Spleen (tissue), 11 donors: Measurements from ENCODE around the gene SHISA9. TPM values are rescaled to one million over a fixed set of nuclear protein-coding genes. Genes with fewer than 3 reads are reported as not detected.

Source experiments
- DNase-seq: peaks from one replicate; pipeline ENCODE4 v3.0.0-alpha.2; 2020
- H3K27ac ChIP-seq, 8 donors: fragments of 200-600 bp; sonication (generic) in 7 of 8; 1 replicate in 4 of 8; 2 replicates in 4 of 8; pipeline versions ENCODE4 v1.5.0 to v1.8.0; 2016 to 2021; ENCODE audit warnings: inconsistent platforms in 4 of 8, mild to moderate bottlenecking in 4 of 8, moderate library complexity in 1 of 8
- H3K27me3 ChIP-seq, 7 donors: fragments of 200-600 bp; sonication (generic) in 6 of 7; replicated peaks in 1 of 7; 1 replicate in 4 of 7; 2 replicates in 3 of 7; pipeline versions ENCODE4 v1.5.0 to v1.8.0; 2016 to 2021; ENCODE audit warnings: inconsistent platforms in 3 of 7, mild to moderate bottlenecking in 1 of 7
- H3K36me3 ChIP-seq, 6 donors: fragments of 200-600 bp; sonication (generic) in 5 of 6; 1 replicate in 4 of 6; 2 replicates in 2 of 6; pipeline versions ENCODE4 v1.5.0 to v1.8.0; 2016 to 2021; ENCODE audit warnings: inconsistent platforms in 2 of 6
- H3K4me1 ChIP-seq, 6 donors: fragments of 200-600 bp; sonication (generic) in 5 of 6; 1 replicate in 3 of 6; 2 replicates in 3 of 6; pipeline versions ENCODE4 v1.5.0 to v1.8.0; 2016 to 2021; ENCODE audit warnings: inconsistent platforms in 3 of 6
- H3K4me3 ChIP-seq, 8 donors: fragments of 200-600 bp; sonication (generic) in 7 of 8; 1 replicate in 4 of 8; 2 replicates in 4 of 8; pipeline versions ENCODE4 v1.5.0 to v1.8.0; 2016 to 2021; ENCODE audit warnings: inconsistent platforms in 4 of 8, mild to moderate bottlenecking in 4 of 8, moderate library complexity in 2 of 8
- H3K9me3 ChIP-seq, 8 donors: fragments of 200-600 bp; sonication (generic) in 7 of 8; 1 replicate in 4 of 8; 2 replicates in 4 of 8; pipeline versions ENCODE4 v1.5.0 to v1.8.0; 2016 to 2021; ENCODE audit warnings: inconsistent platforms in 4 of 8
- POLR2A ChIP-seq, 3 donors: fragments of 450-650 bp; IDR thresholded peaks; one replicate each; pipeline ENCODE4 v1.5.1; 2017; ENCODE audit warnings: antibody characterized with exemption in 3 of 3, mild to moderate bottlenecking in 1 of 3
- POLR2AphosphoS5 ChIP-seq, 3 donors: sonication (generic); formaldehyde crosslinking; IDR thresholded peaks; one replicate each; pipeline ENCODE4 v1.5.1; 2017; ENCODE audit warnings: antibody characterized with exemption in 3 of 3
- WGBS, 5 donors: extraction: QIAGEN DNeasy Blood & Tissue Kit in 3 of 5; methylation state at CpG; one replicate each; pipeline versions ENCODE4 v1.1.5 to v1.1.7; 2013 to 2018; 5-methylcytosine and 5-hydroxymethylcytosine counted together
- intact Hi-C: fragments of 100-400 bp; cut with DNase I; formaldehyde crosslinking; loops from one replicate; pipeline ENCODE4 v1.15.0; 2023; ENCODE audit warnings: low total_unique reads
- polyA plus RNA-seq, 3 donors: library from polyadenylated mRNA; stranded (reverse); fragments of 200-250 nt; gene quantifications; one replicate each; pipeline ENCODE4 v1.2.1, GENCODE V29; 2013
- total RNA-seq, 7 donors: library from RNA; depleted of rRNA in 3 of 7; stranded (reverse); fragments of >200 nt in 3 of 7; fragmentation: NEBNext Ultra II Directional in 4 of 7; extraction: Animal tissue kit (Norgen Biotek cat#: 25700) in 4 of 7; gene quantifications; one replicate each; pipeline versions ENCODE4 v1.1.0 to v1.2.1, GENCODE V29; 2016 to 2021
- TF ChIP-seq, protein P1 (sequence below), 11 experiments: fragments of 200-600 bp in 7 of 11; fragments of 450-650 bp in 4 of 11; sonication (generic) in 4 of 11; IDR thresholded peaks in 8 of 11; conservative IDR thresholded peaks in 3 of 11; 1 replicate in 7 of 11; 2 replicates in 4 of 11; pipeline versions ENCODE4 v1.4.0 to v1.8.0; 2016 to 2021; ENCODE audit warnings: antibody characterized with exemption in 11 of 11, inconsistent platforms in 4 of 11, mild to moderate bottlenecking in 1 of 11
- donor health status: healthy with polysubstance abuse.
- donor health status: DM: no; HTN: no; CAD: no; lungs with moderate emphysema.
- donor health status: DM: no; HTN: no; CAD: no.
- donor health status: Bipolar disorder and iron deficiency.
- donor health status: healthy.
- donor health status: DM: no; HTN: no; CAD: no.
- donor health status: DM: yes; HTN: yes; CAD: no.

Gene SHISA9
- total and polyA plus RNA-seq, 10 donors = 0.02 to 0.17 (median 0.05) TPM; not detected in 4

DNA sequence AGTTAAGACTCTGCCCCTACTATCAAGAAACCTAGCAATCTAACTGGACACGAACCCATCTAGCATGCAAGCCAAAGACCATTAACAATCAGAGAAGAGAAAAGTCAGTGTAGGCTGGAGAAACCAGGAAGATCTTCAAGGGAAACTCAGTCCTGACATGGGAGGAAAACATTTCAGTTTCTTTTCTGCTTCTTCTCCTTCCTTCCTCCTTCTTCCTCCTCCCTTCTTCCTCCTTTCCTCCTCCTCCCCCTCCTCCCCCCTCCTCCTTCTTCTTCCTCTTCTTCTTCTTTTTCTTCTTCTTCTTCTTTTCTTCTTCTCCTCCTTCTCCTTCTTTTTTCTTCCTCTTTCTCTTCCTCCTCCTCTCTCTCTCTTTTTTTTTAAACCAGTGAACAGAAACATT, 29.6 kb upstream of the SHISA9 start:
- 62 to 83% (median 64%) methylated on average over 1 of the region's 1 CpG for WGBS, 5 donors
- DNase-seq = no peak
- intact Hi-C loops = no loop called here
- Histone ChIP-seq H3K4me1 (no peaks in the 10 kb centered on the region), H3K27ac (peak overlapping the region in 1 of 8 donors; percentile 4), H3K27me3 (peaks cover 0 to 10% (median 0%) of the 10 kb centered on the region in 7 donors), H3K4me3 (no peak overlapping the region), H3K36me3 (no peaks in the 10 kb centered on the region), H3K9me3 (peaks cover 0 to 12% (median 0%) of the 10 kb centered on the region in 8 donors)
- TF ChIP-seq POLR2A (IDR thresholded peaks at IDR 0.05) = no peak
- no peak for TF ChIP-seq POLR2AphosphoS5 (IDR thresholded peaks at IDR 0.05)
- TF ChIP-seq, protein P1, sequence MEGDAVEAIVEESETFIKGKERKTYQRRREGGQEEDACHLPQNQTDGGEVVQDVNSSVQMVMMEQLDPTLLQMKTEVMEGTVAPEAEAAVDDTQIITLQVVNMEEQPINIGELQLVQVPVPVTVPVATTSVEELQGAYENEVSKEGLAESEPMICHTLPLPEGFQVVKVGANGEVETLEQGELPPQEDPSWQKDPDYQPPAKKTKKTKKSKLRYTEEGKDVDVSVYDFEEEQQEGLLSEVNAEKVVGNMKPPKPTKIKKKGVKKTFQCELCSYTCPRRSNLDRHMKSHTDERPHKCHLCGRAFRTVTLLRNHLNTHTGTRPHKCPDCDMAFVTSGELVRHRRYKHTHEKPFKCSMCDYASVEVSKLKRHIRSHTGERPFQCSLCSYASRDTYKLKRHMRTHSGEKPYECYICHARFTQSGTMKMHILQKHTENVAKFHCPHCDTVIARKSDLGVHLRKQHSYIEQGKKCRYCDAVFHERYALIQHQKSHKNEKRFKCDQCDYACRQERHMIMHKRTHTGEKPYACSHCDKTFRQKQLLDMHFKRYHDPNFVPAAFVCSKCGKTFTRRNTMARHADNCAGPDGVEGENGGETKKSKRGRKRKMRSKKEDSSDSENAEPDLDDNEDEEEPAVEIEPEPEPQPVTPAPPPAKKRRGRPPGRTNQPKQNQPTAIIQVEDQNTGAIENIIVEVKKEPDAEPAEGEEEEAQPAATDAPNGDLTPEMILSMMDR (IDR thresholded peaks at IDR 0.05 in 8 of 11, conservative IDR thresholded peaks at IDR 0.05 in 3 of 11) = no peak

DNA sequence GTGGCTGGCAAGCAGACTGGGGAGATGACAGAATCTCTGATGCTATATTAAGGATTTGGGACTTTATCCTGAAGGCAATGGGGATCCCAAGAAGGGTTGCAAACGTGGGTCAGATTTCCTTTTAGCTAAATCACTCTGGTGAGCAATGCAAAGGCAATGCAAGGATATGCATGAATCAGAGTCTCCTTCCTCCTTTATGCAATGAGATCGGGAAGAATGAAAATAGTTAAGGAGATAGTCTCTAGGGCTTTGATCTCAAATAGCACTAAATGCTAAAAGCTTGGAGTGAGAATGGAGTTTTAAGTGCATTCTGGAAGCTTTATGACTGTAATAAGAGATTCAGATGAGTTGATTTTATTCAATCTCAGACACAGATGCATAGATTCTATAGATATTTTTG, 27.2 kb upstream of the SHISA9 start:
- Histone ChIP-seq H3K4me1 (no peaks in the 10 kb centered on the region), H3K4me3 (no peak overlapping the region), H3K27me3 (peaks cover 0 to 14% (median 0%) of the 10 kb centered on the region in 7 donors), H3K9me3 (peaks cover 0 to 12% (median 0%) of the 10 kb centered on the region in 8 donors), H3K36me3 (no peaks in the 10 kb centered on the region), H3K27ac (no peak overlapping the region)
- DNase-seq = no peak
- WGBS, 5 donors = 28 to 46% (median 31%) methylated on average over 2 of the region's 2 CpGs
- TF ChIP-seq POLR2A (IDR thresholded peaks at IDR 0.05) (no peak), POLR2AphosphoS5 (IDR thresholded peaks at IDR 0.05) (no peak)
- TF ChIP-seq, protein P1 (IDR thresholded peaks at IDR 0.05 in 8 of 11, conservative IDR thresholded peaks at IDR 0.05 in 3 of 11) = no peak
- intact Hi-C loops = no loop called here

DNA sequence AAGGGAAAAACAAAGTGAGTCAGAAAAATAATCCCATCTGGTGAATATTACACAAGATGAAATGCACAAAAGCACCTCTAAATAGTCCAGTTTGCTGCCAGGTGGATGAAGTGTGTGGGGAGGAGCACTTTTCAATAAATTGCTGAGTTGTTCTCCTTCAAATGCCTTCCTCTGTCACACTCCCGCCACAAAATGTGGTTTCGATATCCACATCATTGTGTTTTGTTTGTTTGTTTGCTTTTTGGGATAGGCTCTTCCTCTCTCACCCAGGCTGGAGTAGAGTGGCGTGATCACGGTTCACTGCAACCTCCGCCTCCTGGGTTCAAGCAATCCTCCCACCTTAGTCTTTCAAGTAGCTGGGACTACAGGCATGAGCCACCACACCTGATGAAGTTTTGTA, 24.6 kb upstream of the SHISA9 start:
- DNase-seq = no peak
- Histone ChIP-seq H3K36me3 (no peaks in the 10 kb centered on the region), H3K27me3 (peaks cover 0 to 14% (median 0%) of the 10 kb centered on the region in 7 donors), H3K4me3 (no peak overlapping the region), H3K9me3 (no peaks in the 10 kb centered on the region), H3K4me1 (no peaks in the 10 kb centered on the region), H3K27ac (no peak overlapping the region)
- WGBS, 5 donors = 74 to 84% (median 76%) methylated on average over 5 of the region's 5 CpGs
- no peak for TF ChIP-seq POLR2AphosphoS5 (IDR thresholded peaks at IDR 0.05)
- no peak for TF ChIP-seq POLR2A (IDR thresholded peaks at IDR 0.05)
- TF ChIP-seq, protein P1 (IDR thresholded peaks at IDR 0.05 in 8 of 11, conservative IDR thresholded peaks at IDR 0.05 in 3 of 11) = no peak
- intact Hi-C loops = no loop called here

DNA sequence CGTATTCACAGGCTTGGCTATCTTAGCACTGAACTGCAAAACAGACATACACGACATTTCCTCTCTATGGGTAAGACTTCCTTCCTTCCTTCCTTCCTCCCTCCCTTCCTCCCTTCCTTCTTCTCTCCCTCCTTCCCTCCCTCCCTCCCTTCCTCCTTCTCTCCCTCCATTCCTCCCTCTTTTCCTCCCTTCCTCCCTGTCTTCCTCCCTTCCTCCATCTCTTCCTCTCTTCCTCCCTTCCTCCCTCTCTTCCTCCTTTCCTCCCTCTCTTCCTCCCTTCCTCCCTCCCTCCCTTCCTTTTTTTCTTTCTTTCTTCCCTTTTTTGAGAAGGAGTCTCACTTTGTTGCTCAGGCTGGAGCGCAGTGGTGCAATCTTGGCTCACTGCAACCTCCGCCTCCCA, 22.4 kb upstream of the SHISA9 start:
- Histone ChIP-seq H3K36me3 (no peaks in the 10 kb centered on the region), H3K9me3 (peaks cover 0 to 6% (median 0%) of the 10 kb centered on the region in 8 donors), H3K27ac (no peak overlapping the region), H3K4me3 (no peak overlapping the region), H3K27me3 (peaks cover 0 to 14% (median 0%) of the 10 kb centered on the region in 7 donors), H3K4me1 (no peaks in the 10 kb centered on the region)
- 70 to 78% (median 76%) methylated on average over 4 of the region's 4 CpGs for WGBS, 5 donors
- TF ChIP-seq, protein P1 (IDR thresholded peaks at IDR 0.05 in 8 of 11, conservative IDR thresholded peaks at IDR 0.05 in 3 of 11) = no peak
- no peak for TF ChIP-seq POLR2AphosphoS5 (IDR thresholded peaks at IDR 0.05)
- no peak for TF ChIP-seq POLR2A (IDR thresholded peaks at IDR 0.05)
- no peak for DNase-seq
- intact Hi-C loops = no loop called here
